CD4-positive, alpha-beta T cell treated with Interleukin-4 for 4 hours (primary cell): ENCODE results near the gene TBXAS1.

ENCODE experiments used
- DNase-seq: peaks from one replicate; pipeline ENCODE4 v3.0.0-alpha.2; 2020

Gene TBXAS1

GRCh38 chr7:139857791-139858190 lies 28.7 kb downstream of the TBXAS1 start:
- no peak for DNase-seq

GRCh38 chr7:139860090-139860775 lies 31.2 kb downstream of the TBXAS1 start:
- peak; percentile 19 for DNase-seq

DNA sequence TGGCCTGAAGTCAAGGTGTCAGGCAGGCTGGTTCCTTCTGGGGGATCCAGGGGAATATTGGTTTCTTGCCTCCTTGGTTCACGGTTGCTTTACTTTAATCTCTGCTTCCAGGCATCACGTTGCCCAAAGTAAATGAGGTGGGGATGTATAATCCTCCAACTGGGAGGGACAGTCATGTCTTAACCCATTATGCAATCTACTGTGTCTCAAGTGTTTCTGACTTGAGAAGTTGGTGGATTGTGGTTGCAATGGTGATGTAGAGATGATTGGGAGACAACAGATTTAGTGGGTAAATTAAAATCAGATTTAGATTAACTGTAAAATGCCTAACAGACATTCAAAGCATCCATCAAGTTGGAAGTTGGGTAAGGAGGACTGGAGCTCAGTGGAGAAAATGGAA lies 32.7 kb downstream of the TBXAS1 start:
- DNase-seq, result no peak

DNA sequence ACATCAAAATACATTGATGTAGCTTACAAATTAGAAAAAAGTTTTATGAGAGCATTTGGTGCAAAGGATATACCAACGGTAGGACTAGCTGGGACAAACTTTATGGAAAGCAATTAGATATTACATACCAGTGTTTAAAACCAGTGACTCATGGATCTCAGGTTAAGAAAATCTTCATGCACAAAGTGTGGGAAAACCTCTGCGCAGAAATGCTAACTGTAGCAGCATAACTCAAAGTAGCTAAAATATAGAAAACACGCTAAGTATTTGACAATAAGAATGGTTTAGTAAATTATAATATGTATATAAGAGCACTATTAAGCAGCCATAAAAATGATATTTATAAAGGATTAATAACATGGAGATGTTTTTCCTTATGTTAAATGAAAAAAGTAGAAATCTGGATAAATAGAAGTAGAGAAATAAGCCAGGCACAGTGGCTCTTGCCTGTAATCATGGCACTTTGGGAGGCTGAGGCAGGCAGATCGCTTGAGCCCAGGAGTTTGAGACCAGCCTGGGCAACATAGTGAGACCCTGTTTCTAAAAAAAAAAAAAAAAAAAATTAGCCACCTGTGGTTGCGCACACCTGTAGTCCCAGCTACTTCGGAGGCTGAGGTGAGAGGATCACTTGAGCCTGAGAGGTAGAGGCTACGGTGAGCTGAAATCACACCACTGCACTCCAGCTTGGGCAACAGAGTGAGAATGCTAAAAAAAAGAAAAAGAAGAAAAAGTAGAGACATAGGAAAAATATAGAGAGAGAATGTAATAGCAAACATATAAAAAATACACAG lies 37.2 kb downstream of the TBXAS1 start:
- no peak for DNase-seq

- no peak for DNase-seq
Measured at GRCh38 chr7:139867847-139868246, 38.8 kb downstream of the TBXAS1 start.

DNA sequence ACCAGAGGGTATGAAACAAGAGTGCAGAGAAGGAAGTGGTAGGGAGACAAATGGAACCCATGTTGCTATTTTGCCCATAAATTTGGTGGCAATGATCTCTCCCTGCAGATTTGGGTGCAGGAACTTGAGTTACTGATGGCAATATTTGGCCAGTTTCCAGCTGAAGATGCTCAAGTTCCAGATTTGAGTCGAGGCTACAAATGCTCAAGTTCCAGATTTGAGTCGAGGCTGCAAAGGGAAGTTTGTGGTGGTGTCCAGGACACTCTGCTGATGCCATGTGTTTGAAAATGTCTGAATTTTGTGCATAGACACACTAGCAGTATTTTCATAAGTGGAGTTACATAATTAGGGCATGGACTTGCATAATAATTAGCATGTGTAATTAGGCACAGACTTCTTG lies 40.8 kb downstream of the TBXAS1 start:
- no peak for DNase-seq

DNA sequence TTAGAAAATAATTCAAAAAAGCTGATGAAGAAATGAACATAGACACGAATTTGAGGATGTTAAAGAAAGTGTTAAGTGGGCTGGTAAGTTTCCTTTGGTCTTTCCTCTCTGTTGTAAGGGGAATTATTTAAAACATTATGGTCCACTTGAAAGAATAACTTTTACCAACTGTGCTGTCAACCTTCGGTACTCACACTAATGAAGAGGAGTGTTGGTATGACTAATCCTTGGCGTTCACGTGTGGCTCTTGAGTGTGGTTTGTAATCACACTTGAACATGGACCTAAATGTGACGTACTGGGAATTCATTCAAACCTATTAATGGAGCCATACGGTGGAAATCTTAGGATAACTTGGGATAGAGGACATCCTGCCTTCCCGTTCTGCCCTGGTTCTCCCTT lies 41.3 kb downstream of the TBXAS1 start:
- DNase-seq, result no peak

DNA sequence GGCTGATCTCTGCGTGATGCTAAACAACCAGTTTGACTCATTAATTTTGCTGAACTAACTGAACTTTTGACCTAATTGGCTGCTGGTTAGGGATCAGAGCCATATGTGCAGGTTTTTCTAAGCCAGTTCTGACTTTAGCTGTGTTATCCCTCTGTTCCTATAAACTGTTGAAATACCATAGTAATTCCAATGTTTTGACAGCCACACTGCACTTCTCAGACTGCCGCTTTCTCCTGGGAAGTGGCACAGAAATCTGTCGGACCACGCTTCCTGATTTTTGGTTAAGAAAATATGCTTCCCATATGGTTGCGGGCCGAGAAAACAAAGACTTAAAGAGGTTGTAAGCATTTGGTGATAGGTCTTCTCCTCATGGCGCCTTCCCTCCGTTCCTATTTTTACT lies 42.3 kb downstream of the TBXAS1 start:
- no peak for DNase-seq

GRCh38 chr7:139871820-139872219 lies 42.8 kb downstream of the TBXAS1 start:
- no peak for DNase-seq

DNA sequence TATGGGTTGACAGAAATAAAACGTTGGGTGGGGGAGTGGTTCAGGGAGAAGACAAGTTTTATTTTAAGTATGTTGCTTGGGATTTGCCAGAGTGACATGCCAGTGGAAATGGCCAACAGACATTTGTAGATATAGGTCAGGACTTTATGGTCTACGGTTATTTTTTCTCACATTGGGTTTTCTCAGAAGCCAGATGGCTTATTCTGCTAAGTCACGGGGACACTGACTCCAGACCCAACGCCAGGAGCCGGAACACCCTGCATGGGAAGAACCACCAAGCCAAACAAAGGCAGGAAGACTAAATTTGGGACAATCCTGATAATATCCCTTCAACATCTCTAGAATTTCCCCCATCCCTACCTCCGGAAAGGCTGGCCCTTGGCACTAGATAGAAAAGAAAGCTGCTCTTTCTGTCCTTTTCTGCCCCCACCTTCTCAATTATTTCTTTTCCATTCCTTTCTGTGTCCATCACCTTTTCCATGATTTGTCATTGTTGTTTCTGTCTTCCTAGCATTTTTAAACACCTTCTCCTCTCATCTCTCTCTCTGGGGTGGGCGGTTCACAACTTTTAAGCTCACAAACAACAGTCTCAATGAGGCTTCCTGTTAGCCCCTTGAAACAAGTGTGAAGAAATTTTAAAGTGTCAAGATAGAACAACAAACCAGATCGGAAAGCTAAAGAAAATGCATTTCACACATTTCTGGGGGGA lies 44.7 kb downstream of the TBXAS1 start:
- DNase-seq, result no peak

GRCh38 chr7:139874302-139874629 lies 45.2 kb downstream of the TBXAS1 start:
- DNase-seq, result no peak

DNA sequence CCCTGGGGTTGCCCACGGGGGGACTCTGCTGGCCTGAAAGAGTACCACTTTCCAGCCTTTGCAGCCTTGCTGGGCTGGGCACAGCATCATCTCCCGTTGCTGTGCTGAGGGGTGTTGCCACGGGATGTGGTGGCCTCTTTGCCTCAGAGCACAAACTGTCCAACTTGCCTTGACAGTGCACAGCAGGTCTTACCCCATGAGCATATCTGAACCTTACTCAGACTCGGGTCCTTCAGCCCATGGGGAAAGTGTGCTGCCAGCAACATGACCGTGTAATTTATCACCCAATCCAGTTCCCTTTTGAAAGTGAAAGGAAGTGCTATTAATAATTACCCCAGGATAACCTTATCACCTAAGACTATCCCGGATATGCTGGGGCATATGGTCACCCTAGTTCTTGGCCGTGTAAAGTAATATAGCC lies 46.8 kb downstream of the TBXAS1 start:
- DNase-seq, result no peak

DNA sequence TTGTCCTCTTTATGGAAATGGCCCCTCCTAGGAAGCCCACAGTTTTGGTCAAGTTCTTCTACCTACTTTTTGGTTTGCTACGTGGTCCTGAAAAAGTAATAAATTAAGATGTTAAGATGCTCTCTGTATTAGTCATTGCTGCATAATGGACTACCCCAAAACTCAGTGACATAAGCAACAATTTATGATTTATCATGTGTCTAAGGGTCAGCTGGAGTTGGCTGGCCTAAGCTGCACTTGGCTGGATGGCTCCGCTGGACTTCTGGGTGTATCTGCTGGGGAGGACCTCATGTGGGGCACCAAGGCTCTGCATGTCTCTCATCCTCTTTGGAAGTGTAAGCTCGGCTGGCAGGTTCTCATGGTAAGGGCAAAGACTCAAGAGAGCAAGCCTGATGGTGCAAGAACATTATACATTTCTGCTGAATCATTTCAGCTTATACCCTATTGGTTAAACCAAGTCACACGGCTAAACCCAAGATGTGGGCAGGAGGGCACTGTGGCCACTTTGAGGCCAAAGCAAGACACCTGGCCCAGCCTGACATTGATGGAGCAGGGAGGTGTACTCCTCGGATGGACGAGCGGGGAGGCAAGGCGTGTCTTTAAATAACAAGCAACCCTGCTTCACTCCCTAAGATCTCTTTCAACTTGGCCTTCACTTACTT lies 47.7 kb downstream of the TBXAS1 start:
- no peak for DNase-seq

GRCh38 chr7:139883814-139884213 lies 54.8 kb downstream of the TBXAS1 start:
- DNase-seq, result no peak

DNA sequence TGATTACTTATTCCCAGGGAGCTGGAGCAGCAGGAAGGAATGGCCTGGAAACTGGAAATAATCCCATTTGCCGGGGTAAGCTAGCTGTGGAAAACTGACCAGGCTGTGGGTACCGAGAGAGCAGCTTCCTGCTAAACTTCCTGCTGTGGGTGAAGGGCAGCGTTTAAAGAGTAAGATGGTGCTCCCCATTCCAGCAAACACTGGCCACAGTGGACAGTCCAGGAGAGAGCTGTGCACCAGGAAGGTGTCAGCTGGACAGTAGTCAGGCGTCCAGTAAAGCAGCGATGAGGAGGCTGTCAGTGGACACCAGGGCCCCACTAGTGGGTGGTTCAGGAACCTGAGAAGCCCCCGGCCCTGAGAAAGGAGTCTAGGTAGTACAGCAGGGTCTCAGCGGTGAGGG lies 55.4 kb downstream of the TBXAS1 start:
- no peak for DNase-seq

- no peak for DNase-seq
Measured at GRCh38 chr7:139885511-139885910, 56.4 kb downstream of the TBXAS1 start.

GRCh38 chr7:139886206-139886605 lies 57.1 kb downstream of the TBXAS1 start:
- no peak for DNase-seq

DNA sequence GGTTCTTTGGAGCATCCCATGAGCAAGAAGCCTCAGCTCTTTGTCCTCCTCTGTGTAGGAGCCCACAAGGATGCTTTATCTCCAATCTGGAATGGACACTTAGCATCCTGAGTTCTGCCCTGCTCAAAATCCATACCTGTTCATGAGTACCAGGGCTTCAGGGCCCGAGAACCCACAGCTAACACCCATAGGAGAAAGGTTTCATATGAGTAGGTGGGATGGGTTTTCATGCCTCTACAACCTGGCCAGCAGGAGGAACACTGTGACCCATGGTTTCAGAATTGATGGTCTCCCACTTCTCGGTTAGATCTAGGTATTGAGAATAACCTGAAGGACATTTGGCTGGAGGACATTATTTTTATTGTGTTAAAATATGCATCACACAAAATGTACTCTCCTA lies 57.8 kb downstream of the TBXAS1 start:
- DNase-seq, result no peak

DNA sequence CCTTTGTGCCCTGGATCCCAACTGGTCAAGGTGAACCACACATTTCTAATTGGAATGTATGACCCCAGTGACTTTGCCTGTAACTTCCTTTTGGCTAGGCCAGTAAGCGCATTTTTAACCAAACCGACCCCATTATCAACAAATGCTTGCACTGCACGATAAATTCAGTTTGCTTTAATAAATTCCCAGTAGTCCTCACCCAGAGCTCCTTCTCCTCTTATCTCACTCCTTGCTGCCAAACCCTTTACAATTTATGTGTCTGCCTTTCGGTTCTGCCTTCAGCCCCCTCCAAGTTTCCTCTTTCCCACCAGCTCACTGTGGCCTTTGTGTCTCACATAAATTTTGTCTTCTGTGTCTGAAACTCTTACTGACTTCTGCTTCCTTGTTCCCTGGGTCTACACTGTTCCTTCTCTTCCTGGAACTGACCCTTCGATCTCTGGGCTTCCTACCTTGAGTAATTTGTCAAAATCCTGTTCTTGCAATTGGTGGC lies 59.0 kb downstream of the TBXAS1 start:
- DNase-seq, result no peak

GRCh38 chr7:139889186-139889871 lies 60.3 kb downstream of the TBXAS1 start:
- no peak for DNase-seq

- DNase-seq, result no peak
Measured at GRCh38 chr7:139893461-139893860, 64.4 kb downstream of the TBXAS1 start.

DNA sequence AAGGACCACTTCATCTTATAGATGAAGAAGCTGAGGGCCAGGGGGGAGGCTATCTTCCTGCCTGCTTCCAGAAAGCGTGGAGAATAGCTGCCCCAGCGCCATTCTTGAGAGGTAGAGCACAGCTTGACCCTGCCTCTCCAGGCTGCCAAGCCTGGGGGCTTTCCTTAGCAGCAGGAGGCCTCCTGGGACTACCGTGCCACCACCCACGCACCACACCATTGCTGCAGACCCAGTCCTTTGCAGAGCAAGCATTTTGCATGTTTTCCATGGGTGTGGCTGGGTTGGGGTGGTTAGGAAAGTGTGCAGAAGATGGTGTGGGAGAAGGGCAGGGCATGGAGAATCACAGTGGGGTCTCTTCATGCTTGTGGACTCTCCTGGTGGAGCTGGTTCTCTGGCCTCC lies 64.9 kb downstream of the TBXAS1 start:
- DNase-seq, result no peak
